Cardiac fibroblast (primary cell): ENCODE results near the gene XIRP2.

ENCODE experiments used
- DNase-seq, 2 donors: peaks; one replicate each; pipeline versions ENCODE4 v3.0.0 to v3.0.0-alpha.2; 2010; ENCODE audit warnings: low read depth in 2 of 2
- H3K4me3 ChIP-seq, 2 donors: replicated peaks in 1 of 2; 1 replicate in 1 of 2; 2 replicates in 1 of 2; pipeline ENCODE4 v1.5.1; 2011; ENCODE audit warnings: low read depth in 2 of 2, low read length in 2 of 2, mild to moderate bottlenecking in 2 of 2, moderate library complexity in 1 of 2
- CTCF ChIP-seq: IDR thresholded peaks from one replicate; pipeline ENCODE4 v1.5.1; 2011; ENCODE audit warnings: low read depth, mild to moderate bottlenecking, low read length, inconsistent platforms

Gene XIRP2

GRCh38 chr2:166984797-166985196 is 96.5 kb downstream of the XIRP2 start:
- H3K4me3 ChIP-seq: no peak overlapping the region
- TF ChIP-seq CTCF: no peak
- DNase-seq: no peak

GRCh38 chr2:166994588-166995336 is 106.5 kb downstream of the XIRP2 start:
- no peak for DNase-seq
- no peak for TF ChIP-seq CTCF
- no peak overlapping the region for H3K4me3 ChIP-seq

GRCh38 chr2:166996465-166996864 is 108.2 kb downstream of the XIRP2 start:
- no peak for TF ChIP-seq CTCF
- DNase-seq: no peak
- H3K4me3 ChIP-seq: no peak overlapping the region

GRCh38 chr2:167001165-167001564 is 112.9 kb downstream of the XIRP2 start:
- DNase-seq: no peak
- TF ChIP-seq CTCF: no peak
- H3K4me3 ChIP-seq: no peak overlapping the region

- peak in 1 of 2 donors; percentile 37 for DNase-seq
- no peak for TF ChIP-seq CTCF
Observed at GRCh38 chr2:167005096-167005495, 116.8 kb downstream of the XIRP2 start.

GRCh38 chr2:167013227-167013626 is 124.9 kb downstream of the XIRP2 start:
- no peak overlapping the region for H3K4me3 ChIP-seq
- TF ChIP-seq CTCF: no peak

More at GRCh38 chr2:167005096-167005495, 116.8 kb downstream of the XIRP2 start:
- H3K4me3 ChIP-seq: no peak overlapping the region

GRCh38 chr2:167015806-167016205 is 127.5 kb downstream of the XIRP2 start:
- H3K4me3 ChIP-seq: no peak overlapping the region
- TF ChIP-seq CTCF: no peak
- DNase-seq: no peak

More at GRCh38 chr2:167013227-167013626, 124.9 kb downstream of the XIRP2 start:
- peak in 1 of 2 donors; percentile 34 for DNase-seq
